ENCODE results near the gene AHI1.
A peak's percentile ranks its signal among the peaks of the same experiment; 100 is the strongest.

The AHI1 gene

GRCh38 chr6:135324531-135324930, 173.0 kb downstream of the AHI1 start:
- DNase-seq: no peak

GRCh38 chr6:135323979-135324378, 173.6 kb downstream of the AHI1 start:
- DNase-seq: no peak

GRCh38 chr6:135323202-135323668, 174.3 kb downstream of the AHI1 start:
- peak; percentile 3 for DNase-seq

- DNase-seq: no peak
Observed at GRCh38 chr6:135322427-135323201, 174.9 kb downstream of the AHI1 start.

- no peak for DNase-seq
Observed at GRCh38 chr6:135320721-135321621, 176.6 kb downstream of the AHI1 start.

- DNase-seq: no peak
Observed at GRCh38 chr6:135319819-135320218, 177.7 kb downstream of the AHI1 start.

GRCh38 chr6:135318738-135319469, 178.6 kb downstream of the AHI1 start:
- no peak for DNase-seq

GRCh38 chr6:135314543-135314942, 183.0 kb downstream of the AHI1 start:
- DNase-seq: no peak

- DNase-seq: no peak
Observed at GRCh38 chr6:135311446-135312200, 185.9 kb downstream of the AHI1 start.

GRCh38 chr6:135310291-135310690, 187.2 kb downstream of the AHI1 start:
- no peak for DNase-seq

GRCh38 chr6:135306740-135307420, 190.7 kb downstream of the AHI1 start:
- DNase-seq: no peak

GRCh38 chr6:135306166-135306565, 191.4 kb downstream of the AHI1 start:
- DNase-seq: no peak

- no peak for DNase-seq
Observed at GRCh38 chr6:135305684-135306083, 191.9 kb downstream of the AHI1 start.

GRCh38 chr6:135304883-135305282, 192.7 kb downstream of the AHI1 start:
- no peak for DNase-seq

- DNase-seq: no peak
Observed at GRCh38 chr6:135301304-135301703, 196.2 kb downstream of the AHI1 start.

- no peak for DNase-seq
Observed at GRCh38 chr6:135300576-135300975, 197.0 kb downstream of the AHI1 start.

GRCh38 chr6:135299256-135299655, 198.3 kb downstream of the AHI1 start:
- no peak for DNase-seq

- DNase-seq: no peak
Observed at GRCh38 chr6:135298455-135298854, 199.1 kb downstream of the AHI1 start.

GRCh38 chr6:135296715-135297114, 200.8 kb downstream of the AHI1 start:
- DNase-seq: no peak

- DNase-seq: no peak
Observed at GRCh38 chr6:135295085-135295484, 202.5 kb downstream of the AHI1 start.

- DNase-seq: no peak
Observed at GRCh38 chr6:135291288-135292076, 206.1 kb downstream of the AHI1 start.

Data from CD4-positive, alpha-beta T cell treated with Interleukin-21 for 1 hour (primary cell).